Adrenal gland (tissue), 5 donors: ENCODE results near the gene FKTN.

ENCODE experiments used
- POLR2A ChIP-seq, 2 donors: fragments of 450-650 bp; IDR thresholded peaks; one replicate each; pipeline ENCODE4 v1.6.1; 2017; ENCODE audit warnings: antibody characterized with exemption in 2 of 2, mild to moderate bottlenecking in 2 of 2, moderate library complexity in 1 of 2
- TF ChIP-seq, protein P1 (sequence below), 6 experiments: fragments of 450-650 bp in 4 of 6; fragments of 200-600 bp in 2 of 6; sonication (generic) in 1 of 6; IDR thresholded peaks; 1 replicate in 5 of 6; 2 replicates in 1 of 6; pipeline versions ENCODE4 v1.5.1 to v1.8.0; 2016 to 2021; ENCODE audit warnings: antibody characterized with exemption in 6 of 6, mild to moderate bottlenecking in 2 of 6, moderate library complexity in 1 of 6
- donor health status: DM: no; HTN: no; CAD: no.

- TF ChIP-seq POLR2A (IDR thresholded peaks at IDR 0.05): no peak
- TF ChIP-seq, protein P1, sequence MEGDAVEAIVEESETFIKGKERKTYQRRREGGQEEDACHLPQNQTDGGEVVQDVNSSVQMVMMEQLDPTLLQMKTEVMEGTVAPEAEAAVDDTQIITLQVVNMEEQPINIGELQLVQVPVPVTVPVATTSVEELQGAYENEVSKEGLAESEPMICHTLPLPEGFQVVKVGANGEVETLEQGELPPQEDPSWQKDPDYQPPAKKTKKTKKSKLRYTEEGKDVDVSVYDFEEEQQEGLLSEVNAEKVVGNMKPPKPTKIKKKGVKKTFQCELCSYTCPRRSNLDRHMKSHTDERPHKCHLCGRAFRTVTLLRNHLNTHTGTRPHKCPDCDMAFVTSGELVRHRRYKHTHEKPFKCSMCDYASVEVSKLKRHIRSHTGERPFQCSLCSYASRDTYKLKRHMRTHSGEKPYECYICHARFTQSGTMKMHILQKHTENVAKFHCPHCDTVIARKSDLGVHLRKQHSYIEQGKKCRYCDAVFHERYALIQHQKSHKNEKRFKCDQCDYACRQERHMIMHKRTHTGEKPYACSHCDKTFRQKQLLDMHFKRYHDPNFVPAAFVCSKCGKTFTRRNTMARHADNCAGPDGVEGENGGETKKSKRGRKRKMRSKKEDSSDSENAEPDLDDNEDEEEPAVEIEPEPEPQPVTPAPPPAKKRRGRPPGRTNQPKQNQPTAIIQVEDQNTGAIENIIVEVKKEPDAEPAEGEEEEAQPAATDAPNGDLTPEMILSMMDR (IDR thresholded peaks at IDR 0.05): no peak
These were observed 14.5 kb downstream of the FKTN start for GRCh38 chr9:105572455-105572854.
